ENCODE data around the gene PLSCR4. TPM values are rescaled to one million over a fixed set of nuclear protein-coding genes. Genes with fewer than 3 reads are reported as not detected.
"Not testable (repeated sequence)": the region's sequence is repeated elsewhere in the genome, so short reads cannot be mapped to it uniquely, and the experiment has no call there.

PLSCR4 gene, protein sequence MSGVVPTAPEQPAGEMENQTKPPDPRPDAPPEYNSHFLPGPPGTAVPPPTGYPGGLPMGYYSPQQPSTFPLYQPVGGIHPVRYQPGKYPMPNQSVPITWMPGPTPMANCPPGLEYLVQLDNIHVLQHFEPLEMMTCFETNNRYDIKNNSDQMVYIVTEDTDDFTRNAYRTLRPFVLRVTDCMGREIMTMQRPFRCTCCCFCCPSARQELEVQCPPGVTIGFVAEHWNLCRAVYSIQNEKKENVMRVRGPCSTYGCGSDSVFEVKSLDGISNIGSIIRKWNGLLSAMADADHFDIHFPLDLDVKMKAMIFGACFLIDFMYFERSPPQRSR
- not detected in 2 replicates for total RNA-seq

DNA sequence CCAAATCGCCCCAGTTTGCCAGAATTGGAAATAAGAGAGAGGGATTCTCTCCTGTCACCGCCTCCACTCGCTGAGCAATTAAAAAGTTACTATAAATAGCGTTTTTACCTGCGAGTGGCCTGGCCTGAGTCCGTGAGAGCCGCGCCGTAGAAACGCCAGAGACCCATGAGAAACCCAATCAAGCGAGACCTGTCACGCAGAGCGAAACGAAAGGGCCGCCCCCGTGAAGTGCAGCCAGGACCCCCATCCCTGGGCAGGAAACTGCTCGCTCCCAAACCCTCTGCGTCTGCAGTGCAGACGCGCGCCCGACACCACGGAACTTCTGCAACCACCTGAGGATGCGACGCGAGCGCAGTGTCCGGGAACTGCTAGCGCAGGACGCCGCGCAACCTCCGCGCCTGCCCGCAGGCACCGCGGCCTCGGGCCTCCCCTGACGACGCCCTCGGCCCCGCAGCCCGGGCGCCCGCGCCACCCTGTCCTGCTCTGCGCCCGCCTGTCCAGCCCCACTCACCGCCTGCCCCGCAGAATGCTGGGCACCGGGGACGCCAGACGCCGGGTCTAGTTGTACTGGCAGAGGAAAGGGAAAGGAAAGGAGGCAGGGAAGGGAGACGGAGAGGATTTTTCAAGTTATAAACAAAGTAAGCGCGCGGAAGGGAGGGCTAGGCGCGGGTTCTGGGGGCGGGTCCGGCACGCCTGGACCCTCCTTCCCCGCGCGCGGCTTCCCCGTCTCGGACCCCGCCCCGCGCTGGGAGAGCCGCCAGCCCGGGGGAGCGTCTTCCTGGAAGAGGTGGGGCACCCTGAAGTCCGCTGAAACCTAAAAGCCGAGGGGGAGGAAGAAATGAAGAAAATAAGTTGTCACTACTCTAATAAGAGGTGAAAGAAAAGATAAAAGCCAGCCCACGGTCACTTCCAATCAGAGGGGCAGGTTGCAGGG, at the start of gene PLSCR4:
TSS of gene PLSCR4 (minus strand) at position 657 of the 934 bp plus-strand sequence. CDS start 29,034 bp downstream, outside the sequence.
- H3K36me3 Mint-ChIP-seq (ENCODE audit: low read depth) = no peaks in the 10 kb centered on the region
- no peak within 1 kb of the TSS for H3K27ac Mint-ChIP-seq
- H3K4me3 Mint-ChIP-seq (ENCODE audit: low read depth) = peak within 1 kb of the TSS; percentile 72
- no peaks in the 10 kb centered on the region for H3K9me3 Mint-ChIP-seq
- H3K4me1 Mint-ChIP-seq (ENCODE audit: low read depth) = peaks cover 7% of the 10 kb centered on the region
- DNase-seq (ENCODE audit: low spot score) = no peak
- H3K27me3 Mint-ChIP-seq (ENCODE audit: low read depth) = peaks cover 45% of the 10 kb centered on the region
- intact Hi-C loops (cut with micrococcal nuclease) = no loop called here

DNA sequence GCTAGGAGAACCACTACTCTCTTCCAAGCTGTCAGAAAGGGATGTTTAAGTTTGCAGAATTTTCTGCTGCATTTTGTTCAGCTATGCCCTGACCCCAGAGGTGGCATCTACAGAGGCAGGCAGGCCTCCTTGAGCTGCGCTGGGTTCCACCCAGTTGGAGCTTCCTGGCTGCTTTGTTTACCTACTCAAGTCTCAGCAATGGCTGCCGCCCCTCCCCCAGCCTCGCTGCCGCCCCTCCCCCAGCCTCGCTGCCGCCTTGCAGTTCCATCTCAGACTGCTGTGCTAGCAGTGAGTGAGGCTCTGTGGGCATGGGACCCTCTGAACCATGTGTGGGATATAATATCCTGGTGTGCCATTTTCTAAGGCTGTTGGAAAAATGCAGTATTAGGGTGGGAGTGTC, 42.5 kb upstream of the PLSCR4 start:
- DNase-seq (ENCODE audit: low spot score); H3K36me3 Mint-ChIP-seq (ENCODE audit: low read depth); H3K27ac Mint-ChIP-seq; H3K4me1 Mint-ChIP-seq (ENCODE audit: low read depth); H3K9me3 Mint-ChIP-seq; H3K27me3 Mint-ChIP-seq (ENCODE audit: low read depth); H3K4me3 Mint-ChIP-seq (ENCODE audit: low read depth); intact Hi-C loops (cut with micrococcal nuclease): not testable (repeated sequence)

DNA sequence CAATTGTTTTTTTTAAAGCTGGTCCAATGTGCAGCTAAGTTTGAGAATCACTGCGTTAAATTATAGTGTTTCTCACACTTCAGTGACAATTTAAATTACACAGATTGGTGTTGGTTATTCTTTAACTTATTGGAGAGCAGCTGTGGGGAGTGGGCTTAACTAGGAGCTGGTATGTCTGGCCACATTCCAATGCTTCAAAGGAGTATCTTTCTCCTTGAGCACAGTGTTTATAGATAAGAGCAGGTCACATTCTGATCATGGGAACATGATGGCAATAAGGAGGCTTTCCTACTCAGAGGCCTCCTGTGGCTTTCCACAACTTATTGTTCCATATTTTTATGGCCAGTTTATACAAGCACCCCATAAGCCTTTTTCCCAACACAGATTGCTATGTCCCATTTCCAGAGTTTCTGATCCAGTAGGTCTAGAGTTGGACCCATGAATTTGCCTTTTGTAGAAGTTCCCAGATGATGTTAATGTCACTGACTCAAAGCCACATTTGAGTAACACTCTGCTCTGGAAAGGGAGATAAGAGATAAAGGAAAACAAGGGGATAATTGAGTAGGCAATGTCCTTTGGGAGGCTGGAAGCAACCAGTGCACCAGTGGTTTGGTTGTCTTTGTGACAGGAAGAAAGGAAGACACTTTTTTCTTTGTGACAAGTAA, 33.0 kb upstream of the PLSCR4 start:
- H3K27ac Mint-ChIP-seq = no peak overlapping the region
- no peak for DNase-seq (ENCODE audit: low spot score)
- intact Hi-C loops (cut with micrococcal nuclease) = no loop called here

DNA sequence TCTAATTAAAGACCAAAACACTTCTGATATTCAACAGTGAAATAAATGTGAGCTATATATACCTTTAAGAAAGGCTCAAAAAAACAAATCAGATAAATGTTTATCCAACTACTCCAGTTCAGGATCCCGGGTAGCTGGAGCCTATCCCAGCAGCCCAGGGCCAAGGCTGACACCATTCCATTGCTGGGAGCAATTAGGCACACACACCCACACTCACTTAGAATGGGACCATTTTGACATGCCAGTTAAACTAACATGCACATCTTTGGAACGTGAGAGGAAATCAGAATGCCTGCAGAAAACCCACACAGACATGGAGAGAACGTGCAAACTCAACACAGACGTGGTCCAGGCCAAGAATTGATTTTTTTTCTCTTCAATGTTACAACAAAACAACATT, 30.0 kb upstream of the PLSCR4 start:
- intact Hi-C loops (cut with micrococcal nuclease) = no loop called here
- Mint-ChIP-seq H3K4me3 (ENCODE audit: low read depth) (no peak overlapping the region), H3K36me3 (ENCODE audit: low read depth) (no peaks in the 10 kb centered on the region), H3K27me3 (ENCODE audit: low read depth) (no peaks in the 10 kb centered on the region), H3K27ac (no peak overlapping the region), H3K4me1 (ENCODE audit: low read depth) (no peaks in the 10 kb centered on the region), H3K9me3 (no peaks in the 10 kb centered on the region)
- no peak for DNase-seq (ENCODE audit: low spot score)

More for the DNA sequence above, 33.0 kb upstream of the PLSCR4 start:
- no peaks in the 10 kb centered on the region for H3K9me3 Mint-ChIP-seq
- H3K36me3 Mint-ChIP-seq (ENCODE audit: low read depth) = no peaks in the 10 kb centered on the region
- H3K4me3 Mint-ChIP-seq (ENCODE audit: low read depth) = no peak overlapping the region
- H3K27me3 Mint-ChIP-seq (ENCODE audit: low read depth) = no peaks in the 10 kb centered on the region
- H3K4me1 Mint-ChIP-seq (ENCODE audit: low read depth) = no peaks in the 10 kb centered on the region

DNA sequence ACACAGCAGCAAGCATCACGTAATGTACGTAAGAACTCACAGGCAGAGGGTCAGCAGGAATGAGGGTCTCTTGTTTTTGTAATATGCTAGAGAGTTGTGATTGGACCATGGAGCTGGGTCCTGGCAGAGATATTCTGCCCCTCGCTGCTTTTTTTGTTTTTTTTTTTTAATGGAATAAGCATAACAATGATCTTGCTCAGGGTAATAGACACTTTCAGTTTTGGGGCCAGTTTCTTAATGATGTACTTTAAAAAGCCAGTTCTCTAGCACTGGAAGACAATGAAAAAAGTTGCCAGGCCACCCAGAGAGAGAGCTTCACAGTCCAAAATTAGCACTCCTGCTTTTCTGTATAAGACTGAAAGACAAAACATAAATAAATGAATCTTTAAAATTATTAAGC, 29.0 kb upstream of the PLSCR4 start:
- Mint-ChIP-seq H3K4me3 (ENCODE audit: low read depth) (no peak overlapping the region), H3K36me3 (ENCODE audit: low read depth) (no peaks in the 10 kb centered on the region), H3K4me1 (ENCODE audit: low read depth) (no peaks in the 10 kb centered on the region), H3K27ac (no peak overlapping the region), H3K9me3 (no peaks in the 10 kb centered on the region), H3K27me3 (ENCODE audit: low read depth) (no peaks in the 10 kb centered on the region)
- intact Hi-C loops (cut with micrococcal nuclease) = no loop called here
- DNase-seq (ENCODE audit: low spot score) = no peak

DNA sequence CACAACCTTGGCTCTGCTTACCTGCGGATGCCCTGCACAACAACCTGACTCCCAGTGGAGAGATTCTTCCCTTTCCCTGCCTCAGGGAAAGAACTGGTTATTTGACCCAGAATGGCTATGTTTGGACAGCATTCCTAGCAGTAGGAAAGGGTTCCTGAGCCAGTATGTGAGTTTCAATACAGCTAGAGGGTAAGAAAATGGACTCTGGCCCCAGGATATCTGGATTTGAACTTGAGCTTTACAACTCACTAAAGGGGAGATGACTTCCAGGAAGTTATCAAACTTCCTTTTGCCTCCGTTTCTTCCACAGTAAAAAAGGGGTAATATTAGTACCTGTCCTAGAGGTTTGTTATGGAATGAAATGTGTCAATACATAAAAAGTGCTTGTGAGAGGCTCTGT, 28.1 kb upstream of the PLSCR4 start:
- Mint-ChIP-seq H3K4me3 (ENCODE audit: low read depth) (no peak overlapping the region), H3K4me1 (ENCODE audit: low read depth) (no peaks in the 10 kb centered on the region), H3K9me3 (no peaks in the 10 kb centered on the region), H3K27me3 (ENCODE audit: low read depth) (no peaks in the 10 kb centered on the region), H3K27ac (no peak overlapping the region), H3K36me3 (ENCODE audit: low read depth) (no peaks in the 10 kb centered on the region)
- no peak for DNase-seq (ENCODE audit: low spot score)
- intact Hi-C loops (cut with micrococcal nuclease) = no loop called here

DNA sequence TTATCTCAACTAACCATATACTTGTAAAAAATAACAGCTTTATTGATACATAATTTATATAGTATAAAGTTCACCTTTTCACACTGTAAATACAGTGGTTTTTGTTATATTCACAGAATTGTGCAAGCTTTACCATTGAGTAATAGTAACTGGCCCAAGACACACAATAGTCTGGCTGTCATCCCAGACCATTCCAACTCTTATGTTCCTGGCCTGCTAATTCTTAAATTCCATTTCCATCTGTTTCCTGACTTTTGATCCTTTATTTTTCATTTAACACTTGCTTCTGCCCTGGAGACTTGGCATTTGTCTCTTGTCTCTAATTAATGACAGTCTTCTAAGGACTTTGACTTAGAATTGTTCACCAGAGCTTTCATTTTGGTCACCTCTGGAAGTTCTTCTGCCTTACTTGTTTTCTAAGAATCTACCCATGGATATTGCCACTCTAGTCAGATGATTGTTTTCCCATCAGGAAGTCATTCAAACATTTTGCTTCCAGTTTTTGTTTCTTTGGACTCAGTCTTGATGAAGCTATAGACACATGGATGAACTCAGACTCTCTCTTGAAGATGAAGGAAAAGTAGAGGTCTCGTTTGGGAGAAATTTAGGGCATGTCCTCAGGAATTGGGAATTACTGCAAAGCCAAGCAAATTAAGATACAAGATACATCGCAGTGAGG, 27.2 kb upstream of the PLSCR4 start:
- Mint-ChIP-seq H3K27me3 (ENCODE audit: low read depth) (no peaks in the 10 kb centered on the region), H3K36me3 (ENCODE audit: low read depth) (no peaks in the 10 kb centered on the region), H3K27ac (no peak overlapping the region), H3K4me3 (ENCODE audit: low read depth) (no peak overlapping the region), H3K4me1 (ENCODE audit: low read depth) (no peaks in the 10 kb centered on the region), H3K9me3 (no peaks in the 10 kb centered on the region)
- intact Hi-C loops (cut with micrococcal nuclease) = no loop called here
- DNase-seq (ENCODE audit: low spot score) = no peak

DNA sequence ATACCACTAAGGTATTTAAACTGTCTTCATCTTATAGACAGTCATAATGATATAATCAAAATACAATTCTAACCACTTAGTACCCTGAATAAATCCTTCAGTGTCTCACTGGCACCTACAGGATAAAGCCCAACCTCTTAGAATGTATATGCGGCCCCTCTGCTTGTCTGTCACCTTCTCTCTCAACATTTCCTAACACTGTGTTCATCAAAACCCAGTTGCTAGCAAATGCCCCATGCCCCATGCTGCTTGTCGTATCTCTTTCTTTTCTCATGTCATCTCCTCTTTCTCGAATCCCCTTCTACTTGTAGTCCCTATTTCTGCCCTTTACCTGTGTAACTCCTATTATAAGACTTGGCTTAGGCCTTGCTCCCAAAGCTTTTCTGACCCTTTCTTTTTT, 24.6 kb upstream of the PLSCR4 start:
- Mint-ChIP-seq H3K27ac (no peak overlapping the region), H3K36me3 (ENCODE audit: low read depth) (no peaks in the 10 kb centered on the region), H3K4me3 (ENCODE audit: low read depth) (no peak overlapping the region), H3K4me1 (ENCODE audit: low read depth) (no peaks in the 10 kb centered on the region), H3K9me3 (no peaks in the 10 kb centered on the region), H3K27me3 (ENCODE audit: low read depth) (no peaks in the 10 kb centered on the region)
- intact Hi-C loops (cut with micrococcal nuclease) = no loop called here
- DNase-seq (ENCODE audit: low spot score) = no peak

DNA sequence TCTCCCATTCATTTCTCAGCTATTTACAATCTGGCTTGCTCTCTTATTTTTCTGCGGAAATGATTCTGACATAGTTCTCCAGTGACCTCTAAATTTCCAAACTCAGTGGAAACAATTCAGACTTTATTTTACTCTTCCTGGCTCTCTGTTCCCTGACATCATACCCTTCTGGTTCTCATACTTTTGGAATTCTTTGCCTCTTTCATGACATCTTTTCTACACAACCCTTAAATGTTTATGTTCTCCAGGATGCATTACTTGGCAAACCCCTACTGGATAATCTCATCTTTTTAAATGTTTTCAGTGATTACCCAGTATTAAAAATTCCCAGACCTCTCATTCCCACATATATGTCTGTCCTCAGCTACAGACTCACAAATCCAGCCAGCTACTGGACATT, 23.9 kb upstream of the PLSCR4 start:
- intact Hi-C loops (cut with micrococcal nuclease) = no loop called here
- Mint-ChIP-seq H3K9me3 (no peaks in the 10 kb centered on the region), H3K27ac (no peak overlapping the region), H3K36me3 (ENCODE audit: low read depth) (no peaks in the 10 kb centered on the region), H3K4me1 (ENCODE audit: low read depth) (no peaks in the 10 kb centered on the region), H3K4me3 (ENCODE audit: low read depth) (no peak overlapping the region), H3K27me3 (ENCODE audit: low read depth) (no peaks in the 10 kb centered on the region)
- no peak for DNase-seq (ENCODE audit: low spot score)

DNA sequence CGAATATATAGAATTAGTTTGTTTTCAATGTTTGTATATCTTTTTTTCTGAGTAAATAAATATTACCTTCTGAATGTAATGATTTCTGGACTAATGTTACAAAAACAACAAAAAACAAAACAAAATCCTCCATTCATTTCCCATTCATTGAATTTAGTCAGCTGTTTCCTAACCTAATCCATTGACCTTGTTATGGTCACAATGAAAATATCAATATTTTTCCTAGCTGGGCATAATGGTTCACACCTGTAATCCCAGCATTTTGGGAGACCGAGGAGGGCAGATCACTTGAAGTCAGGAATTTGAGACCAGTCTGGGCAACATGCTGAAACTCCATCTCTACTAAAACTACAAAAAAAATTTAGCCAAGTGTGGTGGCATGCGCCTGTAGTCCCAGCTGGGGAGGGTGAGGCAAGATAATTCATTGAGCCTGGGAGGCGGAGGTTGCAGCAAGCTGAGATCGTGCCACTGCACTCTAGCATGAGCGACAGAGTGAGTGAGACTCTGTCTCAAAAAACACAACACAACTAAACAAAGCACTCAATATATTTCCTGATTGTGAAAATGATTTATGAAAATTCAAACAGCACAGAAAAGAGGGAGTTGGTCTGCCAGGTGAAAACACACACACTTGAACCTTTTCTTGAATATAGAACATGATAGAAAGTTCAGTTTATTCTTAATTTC, 23.0 kb upstream of the PLSCR4 start:
- DNase-seq (ENCODE audit: low spot score) = no peak
- no peaks in the 10 kb centered on the region for H3K4me1 Mint-ChIP-seq (ENCODE audit: low read depth)
- intact Hi-C loops (cut with micrococcal nuclease) = no loop called here
- H3K27me3 Mint-ChIP-seq (ENCODE audit: low read depth) = no peaks in the 10 kb centered on the region
- no peak overlapping the region for H3K27ac Mint-ChIP-seq
- H3K36me3 Mint-ChIP-seq (ENCODE audit: low read depth) = no peaks in the 10 kb centered on the region
- H3K9me3 Mint-ChIP-seq = no peaks in the 10 kb centered on the region
- H3K4me3 Mint-ChIP-seq (ENCODE audit: low read depth) = no peak overlapping the region

DNA sequence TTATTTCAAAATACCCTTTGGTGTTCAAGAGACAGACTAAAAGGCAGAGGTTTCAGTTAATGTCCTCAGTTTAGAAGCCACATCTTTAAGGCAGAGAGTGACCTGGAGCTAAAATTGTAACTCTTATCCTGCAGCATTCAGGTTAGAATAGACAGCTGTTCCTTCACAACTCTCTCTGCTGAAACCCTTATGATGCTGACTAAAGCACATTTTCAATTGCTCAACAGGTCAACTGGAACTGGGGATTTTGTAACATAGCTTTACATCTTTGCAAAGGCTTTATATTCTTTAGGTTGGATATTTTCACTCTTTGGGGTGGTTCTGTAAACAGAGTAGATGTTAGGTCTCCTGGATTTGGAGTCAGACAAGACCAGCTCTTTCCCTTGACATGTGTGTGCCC, 20.3 kb upstream of the PLSCR4 start:
- Mint-ChIP-seq H3K27me3 (ENCODE audit: low read depth) (no peaks in the 10 kb centered on the region), H3K36me3 (ENCODE audit: low read depth) (no peaks in the 10 kb centered on the region), H3K4me3 (ENCODE audit: low read depth) (no peak overlapping the region), H3K9me3 (no peaks in the 10 kb centered on the region), H3K27ac (no peak overlapping the region), H3K4me1 (ENCODE audit: low read depth) (no peaks in the 10 kb centered on the region)
- intact Hi-C loops (cut with micrococcal nuclease) = no loop called here
- DNase-seq (ENCODE audit: low spot score) = no peak

DNA sequence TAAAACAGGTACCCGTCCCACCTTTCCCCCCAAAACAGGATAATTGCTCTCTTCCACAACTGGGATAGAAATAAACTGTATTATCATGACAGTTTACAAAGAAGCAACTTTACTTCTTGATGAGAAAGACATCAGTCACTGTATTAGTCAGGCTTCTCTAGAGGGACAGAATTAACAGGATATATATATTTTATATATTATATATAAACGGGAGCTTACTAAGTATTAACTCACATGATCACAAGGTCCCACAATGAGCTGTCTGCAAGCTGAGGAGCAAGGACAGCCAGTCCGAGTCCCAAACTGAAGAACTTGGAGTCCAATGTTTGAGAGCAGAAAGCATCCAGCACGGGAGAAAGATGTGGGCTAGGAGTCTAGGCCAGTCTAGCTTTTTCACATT, 18.4 kb upstream of the PLSCR4 start:
- no peak for DNase-seq (ENCODE audit: low spot score)
- Mint-ChIP-seq H3K27ac (no peak overlapping the region), H3K36me3 (ENCODE audit: low read depth) (no peaks in the 10 kb centered on the region), H3K9me3 (no peaks in the 10 kb centered on the region), H3K4me3 (ENCODE audit: low read depth) (no peak overlapping the region), H3K4me1 (ENCODE audit: low read depth) (no peaks in the 10 kb centered on the region), H3K27me3 (ENCODE audit: low read depth) (no peaks in the 10 kb centered on the region)
- intact Hi-C loops (cut with micrococcal nuclease) = no loop called here
